NB4 (cell line): ENCODE data around the gene KL.

Experiments
- MYC ChIP-seq: IDR thresholded peaks from 2 replicates; pipeline ENCODE4 v1.6.1; 2011; ENCODE audit warnings: low read depth, low read length
- POLR2A ChIP-seq: IDR thresholded peaks from 2 replicates; pipeline ENCODE4 v1.6.1; 2011; ENCODE audit warnings: mild to moderate bottlenecking; ENCODE audit not compliant: insufficient read length; ENCODE audit errors: extremely low read depth
- TF ChIP-seq, protein P1 (sequence below): IDR thresholded peaks from one replicate; pipeline ENCODE4 v1.5.1; 2012; ENCODE audit warnings: low read depth, low read length
- TF ChIP-seq, protein P2 (sequence below): IDR thresholded peaks from 2 replicates; pipeline ENCODE4 v1.6.1; 2011; ENCODE audit warnings: low read depth, low read length

DNA sequence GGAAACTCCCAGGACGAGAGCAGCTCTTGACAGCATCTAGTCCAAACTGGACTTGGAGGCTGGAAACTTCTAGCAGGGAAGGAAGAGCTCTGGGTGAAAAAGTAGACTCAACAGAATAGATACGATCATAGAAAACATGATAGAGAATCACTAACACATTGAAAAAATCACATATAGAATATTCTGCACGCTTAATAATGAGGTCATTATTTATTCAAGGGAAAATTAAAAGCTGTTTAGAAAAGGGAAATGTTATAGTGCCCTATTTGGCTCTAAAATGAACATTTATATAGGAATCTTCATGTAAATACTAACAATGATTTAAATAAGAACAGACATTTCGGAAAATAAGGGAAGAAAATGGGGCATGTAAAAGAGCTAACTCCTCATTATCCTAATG, 15.1 kb downstream of the KL start:
- TF ChIP-seq, protein P1, sequence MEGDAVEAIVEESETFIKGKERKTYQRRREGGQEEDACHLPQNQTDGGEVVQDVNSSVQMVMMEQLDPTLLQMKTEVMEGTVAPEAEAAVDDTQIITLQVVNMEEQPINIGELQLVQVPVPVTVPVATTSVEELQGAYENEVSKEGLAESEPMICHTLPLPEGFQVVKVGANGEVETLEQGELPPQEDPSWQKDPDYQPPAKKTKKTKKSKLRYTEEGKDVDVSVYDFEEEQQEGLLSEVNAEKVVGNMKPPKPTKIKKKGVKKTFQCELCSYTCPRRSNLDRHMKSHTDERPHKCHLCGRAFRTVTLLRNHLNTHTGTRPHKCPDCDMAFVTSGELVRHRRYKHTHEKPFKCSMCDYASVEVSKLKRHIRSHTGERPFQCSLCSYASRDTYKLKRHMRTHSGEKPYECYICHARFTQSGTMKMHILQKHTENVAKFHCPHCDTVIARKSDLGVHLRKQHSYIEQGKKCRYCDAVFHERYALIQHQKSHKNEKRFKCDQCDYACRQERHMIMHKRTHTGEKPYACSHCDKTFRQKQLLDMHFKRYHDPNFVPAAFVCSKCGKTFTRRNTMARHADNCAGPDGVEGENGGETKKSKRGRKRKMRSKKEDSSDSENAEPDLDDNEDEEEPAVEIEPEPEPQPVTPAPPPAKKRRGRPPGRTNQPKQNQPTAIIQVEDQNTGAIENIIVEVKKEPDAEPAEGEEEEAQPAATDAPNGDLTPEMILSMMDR = no peak
- no peak for TF ChIP-seq POLR2A
- TF ChIP-seq, protein P2, sequence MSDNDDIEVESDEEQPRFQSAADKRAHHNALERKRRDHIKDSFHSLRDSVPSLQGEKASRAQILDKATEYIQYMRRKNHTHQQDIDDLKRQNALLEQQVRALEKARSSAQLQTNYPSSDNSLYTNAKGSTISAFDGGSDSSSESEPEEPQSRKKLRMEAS = no peak
- no peak for TF ChIP-seq MYC
